ENCODE results near the gene ZER1.

GRCh38 chr9:128810873-128811272, 39.1 kb upstream of the ZER1 start:
- TF ChIP-seq, protein P1, sequence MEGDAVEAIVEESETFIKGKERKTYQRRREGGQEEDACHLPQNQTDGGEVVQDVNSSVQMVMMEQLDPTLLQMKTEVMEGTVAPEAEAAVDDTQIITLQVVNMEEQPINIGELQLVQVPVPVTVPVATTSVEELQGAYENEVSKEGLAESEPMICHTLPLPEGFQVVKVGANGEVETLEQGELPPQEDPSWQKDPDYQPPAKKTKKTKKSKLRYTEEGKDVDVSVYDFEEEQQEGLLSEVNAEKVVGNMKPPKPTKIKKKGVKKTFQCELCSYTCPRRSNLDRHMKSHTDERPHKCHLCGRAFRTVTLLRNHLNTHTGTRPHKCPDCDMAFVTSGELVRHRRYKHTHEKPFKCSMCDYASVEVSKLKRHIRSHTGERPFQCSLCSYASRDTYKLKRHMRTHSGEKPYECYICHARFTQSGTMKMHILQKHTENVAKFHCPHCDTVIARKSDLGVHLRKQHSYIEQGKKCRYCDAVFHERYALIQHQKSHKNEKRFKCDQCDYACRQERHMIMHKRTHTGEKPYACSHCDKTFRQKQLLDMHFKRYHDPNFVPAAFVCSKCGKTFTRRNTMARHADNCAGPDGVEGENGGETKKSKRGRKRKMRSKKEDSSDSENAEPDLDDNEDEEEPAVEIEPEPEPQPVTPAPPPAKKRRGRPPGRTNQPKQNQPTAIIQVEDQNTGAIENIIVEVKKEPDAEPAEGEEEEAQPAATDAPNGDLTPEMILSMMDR (IDR thresholded peaks at IDR 0.05): no peak
- no peak for TF ChIP-seq POLR2A (IDR thresholded peaks at IDR 0.05)

Measured in uterus (tissue), 2 donors.